ENCODE results near the gene CALHM3. TPM values are rescaled to one million over a fixed set of nuclear protein-coding genes. Genes with fewer than 3 reads are reported as not detected.
A peak's percentile ranks its signal among the peaks of the same experiment; 100 is the strongest.

Gene CALHM3
- total RNA-seq, 3 donors from 2014 or later, result not detected

DNA sequence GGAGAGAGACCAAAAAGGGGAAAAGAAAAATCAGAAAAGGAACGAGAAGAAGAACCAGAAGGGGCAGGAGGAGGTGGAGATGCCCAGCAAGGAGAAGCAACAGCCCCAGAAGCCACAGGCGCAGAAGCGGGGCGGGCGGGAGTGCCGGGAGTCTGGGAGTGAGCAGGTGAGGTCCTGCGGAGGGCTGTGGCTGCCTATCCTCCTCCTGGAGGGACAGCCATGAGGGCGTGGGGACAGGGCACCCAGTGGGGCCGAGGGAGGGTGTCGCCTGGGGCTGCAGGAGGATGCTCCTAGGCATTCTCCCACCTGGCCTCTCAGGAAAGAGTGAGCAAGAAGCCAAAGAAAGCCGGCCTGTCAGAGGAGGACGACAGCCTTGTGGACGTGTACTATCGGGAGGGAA lies 38.6 kb downstream of the CALHM3 start:
- intact Hi-C loops (cut with DNase I, micrococcal nuclease), result no loop called here
- Histone ChIP-seq H3K4me3 (no peak overlapping the region), H3K4me1 (ENCODE audit: low read depth) (no peaks in the 10 kb centered on the region), H3K9me3 (no peaks in the 10 kb centered on the region), H3K36me3 (ENCODE audit: low read depth) (peaks cover 7% of the 10 kb centered on the region)
- no peak for DNase-seq
- no peak for ATAC-seq
- TF ChIP-seq, protein P1, sequence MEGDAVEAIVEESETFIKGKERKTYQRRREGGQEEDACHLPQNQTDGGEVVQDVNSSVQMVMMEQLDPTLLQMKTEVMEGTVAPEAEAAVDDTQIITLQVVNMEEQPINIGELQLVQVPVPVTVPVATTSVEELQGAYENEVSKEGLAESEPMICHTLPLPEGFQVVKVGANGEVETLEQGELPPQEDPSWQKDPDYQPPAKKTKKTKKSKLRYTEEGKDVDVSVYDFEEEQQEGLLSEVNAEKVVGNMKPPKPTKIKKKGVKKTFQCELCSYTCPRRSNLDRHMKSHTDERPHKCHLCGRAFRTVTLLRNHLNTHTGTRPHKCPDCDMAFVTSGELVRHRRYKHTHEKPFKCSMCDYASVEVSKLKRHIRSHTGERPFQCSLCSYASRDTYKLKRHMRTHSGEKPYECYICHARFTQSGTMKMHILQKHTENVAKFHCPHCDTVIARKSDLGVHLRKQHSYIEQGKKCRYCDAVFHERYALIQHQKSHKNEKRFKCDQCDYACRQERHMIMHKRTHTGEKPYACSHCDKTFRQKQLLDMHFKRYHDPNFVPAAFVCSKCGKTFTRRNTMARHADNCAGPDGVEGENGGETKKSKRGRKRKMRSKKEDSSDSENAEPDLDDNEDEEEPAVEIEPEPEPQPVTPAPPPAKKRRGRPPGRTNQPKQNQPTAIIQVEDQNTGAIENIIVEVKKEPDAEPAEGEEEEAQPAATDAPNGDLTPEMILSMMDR (IDR thresholded peaks at IDR 0.05), result no peak

DNA sequence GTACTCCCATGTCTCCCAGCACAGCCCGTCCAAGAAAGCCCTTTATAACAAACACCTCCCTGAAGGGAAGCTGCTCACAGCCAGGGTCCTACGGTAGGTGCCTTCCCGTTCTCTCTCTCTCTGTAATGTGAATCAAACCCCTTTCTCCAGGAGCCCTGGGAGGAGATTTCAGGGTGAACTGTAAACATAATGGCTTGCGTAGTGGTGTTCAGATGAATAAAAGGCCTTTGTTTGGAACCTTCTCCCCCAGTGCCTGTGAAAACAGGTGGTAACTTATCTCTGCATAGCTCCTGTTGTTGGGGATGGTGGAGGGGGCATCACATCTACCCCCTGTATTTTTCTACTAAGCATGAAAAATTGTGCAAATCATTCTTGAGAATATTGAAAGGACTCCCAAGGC lies 39.3 kb downstream of the CALHM3 start:
- Histone ChIP-seq H3K4me3 (no peak overlapping the region), H3K36me3 (ENCODE audit: low read depth) (peaks cover 7% of the 10 kb centered on the region), H3K9me3 (no peaks in the 10 kb centered on the region), H3K4me1 (ENCODE audit: low read depth) (no peaks in the 10 kb centered on the region)
- intact Hi-C loops (cut with DNase I, micrococcal nuclease), result no loop called here
- TF ChIP-seq, protein P1 (IDR thresholded peaks at IDR 0.05), result no peak
- DNase-seq (no peak), ATAC-seq (no peak)

DNA sequence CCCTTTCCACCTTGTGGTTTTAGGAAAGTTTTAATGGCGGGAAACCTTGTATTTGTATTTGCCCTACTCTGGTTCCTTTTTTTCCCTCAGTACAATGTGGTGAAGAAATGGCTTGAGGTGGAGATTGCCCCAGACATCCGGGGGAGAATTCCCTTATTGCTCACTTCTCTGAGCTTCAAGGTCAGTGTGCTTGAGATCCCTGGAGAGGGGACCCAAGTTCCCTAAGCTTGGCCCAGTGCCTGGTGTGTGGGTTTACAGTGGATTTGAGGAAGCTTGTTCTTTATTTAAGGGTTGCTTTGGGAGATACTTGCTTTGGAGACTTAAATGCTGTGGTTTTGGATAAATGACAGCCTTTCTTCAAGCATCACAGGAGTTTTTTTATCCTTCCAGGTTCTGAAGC lies 45.2 kb downstream of the CALHM3 start:
- intact Hi-C loops (cut with DNase I, micrococcal nuclease), result no loop called here
- Histone ChIP-seq H3K9me3 (no peaks in the 10 kb centered on the region), H3K4me3 (no peak overlapping the region), H3K36me3 (ENCODE audit: low read depth) (peaks cover 4% of the 10 kb centered on the region), H3K4me1 (ENCODE audit: low read depth) (no peaks in the 10 kb centered on the region)
- TF ChIP-seq, protein P1 (IDR thresholded peaks at IDR 0.05), result no peak
- no peak for ATAC-seq
- peak in 1 of 3 donors; percentile 17 for DNase-seq

DNA sequence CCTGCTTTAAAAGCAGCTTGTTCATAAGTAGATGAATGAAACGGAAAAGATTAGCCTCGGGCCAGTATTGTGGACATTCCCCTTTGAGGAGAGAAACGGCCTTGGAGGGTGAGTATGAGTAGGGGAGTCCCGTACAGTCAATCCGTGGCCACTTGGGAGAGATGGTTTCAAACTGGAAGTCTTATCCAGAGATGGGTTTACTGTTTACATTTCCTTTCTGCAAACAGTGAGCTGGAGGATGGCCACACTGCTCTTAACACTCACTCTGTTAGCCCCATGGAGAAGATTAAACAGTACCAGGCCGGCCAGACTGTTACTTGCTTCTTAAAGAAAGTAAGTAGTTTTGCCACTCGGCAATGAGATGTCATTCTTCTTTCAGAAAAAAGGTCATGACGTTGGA lies 47.1 kb downstream of the CALHM3 start:
- TF ChIP-seq, protein P1 (IDR thresholded peaks at IDR 0.05), result no peak
- no peak for ATAC-seq
- Histone ChIP-seq H3K36me3 (ENCODE audit: low read depth) (peaks cover 4% of the 10 kb centered on the region), H3K9me3 (no peaks in the 10 kb centered on the region), H3K4me3 (no peak overlapping the region), H3K4me1 (ENCODE audit: low read depth) (no peaks in the 10 kb centered on the region)
- DNase-seq, result no peak
- intact Hi-C loops (cut with DNase I, micrococcal nuclease), result no loop called here

DNA sequence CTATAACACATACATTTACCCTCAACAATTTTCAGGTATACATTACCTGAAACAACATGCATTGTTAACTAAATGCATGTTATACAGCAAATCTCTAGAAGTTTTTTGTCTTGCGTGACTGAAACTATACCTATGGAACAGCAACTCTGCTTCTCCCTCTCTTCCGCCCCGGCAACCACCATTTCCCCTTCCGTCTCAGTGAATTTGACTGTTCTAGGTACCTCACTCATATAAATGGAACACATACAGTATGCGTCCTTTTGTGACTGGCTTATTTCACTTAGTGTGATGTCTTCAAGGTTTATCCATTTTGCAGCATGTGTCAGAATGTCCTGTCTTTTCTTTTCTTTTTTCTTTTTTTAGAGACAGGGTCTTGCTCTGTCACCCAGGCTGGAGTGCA lies 49.4 kb downstream of the CALHM3 start:
- ATAC-seq, result no peak
- H3K9me3 ChIP-seq, result no peaks in the 10 kb centered on the region
- no peaks in the 10 kb centered on the region for H3K4me1 ChIP-seq (ENCODE audit: low read depth)
- TF ChIP-seq, protein P1 (IDR thresholded peaks at IDR 0.05), result no peak
- H3K36me3 ChIP-seq (ENCODE audit: low read depth), result peaks cover 2% of the 10 kb centered on the region
- H3K4me3 ChIP-seq, result no peak overlapping the region
- intact Hi-C loops (cut with DNase I, micrococcal nuclease), result no loop called here
- DNase-seq, result no peak

DNA sequence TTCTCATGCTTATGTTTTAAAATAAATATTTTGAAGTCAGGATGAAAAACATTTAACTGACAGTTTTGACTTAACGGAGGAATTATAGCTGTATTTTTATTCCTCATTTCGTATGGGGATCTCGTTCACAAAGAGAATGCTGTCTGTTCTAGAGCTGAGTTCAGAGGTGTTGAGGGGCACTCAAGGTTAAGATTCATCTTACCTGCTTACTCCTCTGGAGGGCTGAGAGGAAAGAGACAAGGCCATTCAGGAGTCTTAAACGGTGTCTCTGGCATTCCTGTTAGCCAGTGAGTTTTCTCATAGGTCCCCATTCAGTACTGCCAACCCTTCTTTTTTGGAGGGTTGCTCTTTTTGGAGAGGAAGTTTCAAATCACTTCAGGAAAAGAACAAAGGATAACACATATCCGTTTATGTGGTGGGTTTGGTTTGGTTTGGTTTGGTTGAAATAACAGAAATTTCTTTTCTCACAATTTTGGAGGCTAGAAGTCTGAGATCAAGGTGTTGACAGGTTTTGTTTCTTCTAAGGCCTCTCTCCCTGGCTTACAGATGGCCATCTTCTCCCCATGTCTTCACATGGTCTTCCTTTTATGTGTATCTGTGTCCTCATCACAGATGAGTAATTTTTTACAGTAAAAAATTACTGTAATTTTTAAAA lies 49.9 kb downstream of the CALHM3 start:
- H3K4me3 ChIP-seq, result no peak overlapping the region
- peaks cover 4% of the 10 kb centered on the region for H3K36me3 ChIP-seq (ENCODE audit: low read depth)
- intact Hi-C loops (cut with DNase I, micrococcal nuclease), result no loop called here
- H3K4me1 ChIP-seq (ENCODE audit: low read depth), result no peaks in the 10 kb centered on the region
- TF ChIP-seq, protein P1 (IDR thresholded peaks at IDR 0.05), result no peak
- no peak for DNase-seq
- H3K9me3 ChIP-seq, result no peaks in the 10 kb centered on the region
- ATAC-seq, result no peak
